Natural killer cell (primary cell): ENCODE data around the gene CD276. TPM values are rescaled to one million over a fixed set of nuclear protein-coding genes. Genes with fewer than 3 reads are reported as not detected.

Experiments used
- ATAC-seq, 3 donors: fragments of 150-1000 bp in 2 of 3; fragments of 200-7000 bp in 1 of 3; cut with Tn5 transposase; 1 replicate in 1 of 3; 2 replicates in 2 of 3; pipeline ENCODE4 v1.10.0; 2021; ENCODE audit warnings: mild to moderate bottlenecking in 2 of 3, moderate library complexity in 2 of 3
- DNase-seq, 2 donors: peaks; one replicate each; pipeline versions ENCODE4 v3.0.0 to v3.0.0-alpha.2; 2013 to 2021; ENCODE audit warnings: mixed read lengths in 1 of 2
- H3K27ac ChIP-seq: one replicate; pipeline ENCODE4 v1.5.1; 2013; ENCODE audit warnings: mild to moderate bottlenecking, low read length
- H3K27me3 ChIP-seq: one replicate; pipeline ENCODE4 v1.6.1; 2013; ENCODE audit warnings: low read length; ENCODE audit not compliant: control insufficient read depth, insufficient read depth
- H3K36me3 ChIP-seq: one replicate; pipeline ENCODE4 v1.6.1; 2013; ENCODE audit warnings: low read length; ENCODE audit not compliant: control insufficient read depth, insufficient read depth
- H3K4me1 ChIP-seq: one replicate; pipeline ENCODE4 v1.6.1; 2013; ENCODE audit warnings: low read length; ENCODE audit not compliant: control insufficient read depth, insufficient read depth
- H3K4me3 ChIP-seq: one replicate; pipeline ENCODE4 v1.5.1; 2013; ENCODE audit warnings: low read length
- H3K9me3 ChIP-seq: one replicate; pipeline ENCODE4 v1.6.1; 2013; ENCODE audit warnings: low read length; ENCODE audit not compliant: control insufficient read depth, insufficient read depth
- H3K27ac Mint-ChIP-seq, 2 donors: one replicate each; pipeline ENCODE4 v1.8.0; 2022; ENCODE audit warnings: mild to moderate bottlenecking in 2 of 2, mixed read lengths in 2 of 2, moderate library complexity in 1 of 2
- H3K27me3 Mint-ChIP-seq, 2 donors: one replicate each; pipeline ENCODE4 v1.8.0; 2022; ENCODE audit warnings: low read depth in 2 of 2, mixed read lengths in 2 of 2
- H3K36me3 Mint-ChIP-seq: one replicate; pipeline ENCODE4 v1.8.0; 2022; ENCODE audit warnings: mixed read lengths
- H3K4me1 Mint-ChIP-seq, 2 donors: one replicate each; pipeline ENCODE4 v1.8.0; 2022; ENCODE audit warnings: mixed read lengths in 2 of 2
- H3K4me3 Mint-ChIP-seq: one replicate; pipeline ENCODE4 v1.8.0; 2022; ENCODE audit warnings: mild to moderate bottlenecking, moderate library complexity, mixed read lengths
- H3K9me3 Mint-ChIP-seq, 2 donors: one replicate each; pipeline ENCODE4 v1.8.0; 2022; ENCODE audit warnings: mixed read lengths in 2 of 2
- CTCF ChIP-seq: fragments of 200-600 bp; IDR thresholded peaks from one replicate; pipeline ENCODE4 v1.8.0; 2022; ENCODE audit warnings: antibody characterized with exemption
- WGBS: methylation state at CpG from one replicate; pipeline ENCODE4 v1.1.7; 2013; ENCODE audit warnings: missing lambda C conversion rate; ENCODE audit not compliant: insufficient coverage; 5-methylcytosine and 5-hydroxymethylcytosine counted together
- intact Hi-C: fragments of 100-400 bp; cut with micrococcal nuclease; formaldehyde crosslinking; loops from one replicate; pipeline ENCODE4 v1.14.2; 2022
- total RNA-seq, 4 donors: library from RNA; stranded (reverse); fragments of 120-200 nt in 1 of 4; gene quantifications; one replicate each; pipeline versions ENCODE4 v1.2.3 to v1.2.4, GENCODE V29; 2013 to 2022

Gene CD276
- total RNA-seq, 3 donors from 2014 or later (not counting 1 experiment from before 2014, with no cell fraction given): not detected

DNA sequence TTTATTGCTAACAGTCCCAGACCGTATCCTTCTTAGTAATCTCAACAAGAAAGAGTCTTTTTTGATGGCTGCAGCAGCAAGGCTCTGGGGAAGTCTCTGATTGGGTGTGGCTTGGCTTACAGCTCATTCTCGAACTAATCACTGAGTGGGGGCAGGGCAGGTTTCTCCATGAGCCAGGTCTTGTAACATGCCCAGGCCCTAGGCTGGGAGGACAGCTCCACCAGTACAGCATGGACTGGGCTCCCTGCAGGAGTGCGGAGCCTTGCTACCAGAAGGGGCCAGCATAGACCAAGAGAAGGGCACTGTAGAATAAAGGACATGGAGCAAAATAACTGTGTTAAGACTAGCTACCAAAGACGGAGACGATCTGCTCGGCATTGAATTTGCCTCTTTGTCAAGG lies 7.2 kb downstream of the CD276 start:
- Histone ChIP-seq H3K36me3 (no peaks in the 10 kb centered on the region), H3K27ac (no peak overlapping the region), H3K4me3 (no peak overlapping the region), H3K9me3 (no peaks in the 10 kb centered on the region), H3K4me1 (peaks cover 1% of the 10 kb centered on the region), H3K27me3 (peaks cover 17% of the 10 kb centered on the region)
- no peaks in the 10 kb centered on the region for H3K36me3 Mint-ChIP-seq
- WGBS: 83% methylated on average over 6 of the region's 6 CpGs
- H3K4me3 Mint-ChIP-seq: no peak overlapping the region
- no peak for ATAC-seq
- no peak for TF ChIP-seq CTCF
- intact Hi-C loops: no loop called here
- no peaks in the 10 kb centered on the region for H3K9me3 Mint-ChIP-seq
- no peak overlapping the region for H3K27ac Mint-ChIP-seq
- peaks cover 23 to 41% of the 10 kb centered on the region in 2 donors for H3K27me3 Mint-ChIP-seq
- H3K4me1 Mint-ChIP-seq: peaks cover 1 to 2% of the 10 kb centered on the region in 2 donors
- DNase-seq: no peak

GRCh38 chr15:73694419-73694818 lies 10.2 kb downstream of the CD276 start:
- no peaks in the 10 kb centered on the region for H3K36me3 Mint-ChIP-seq
- Histone ChIP-seq H3K27ac (no peak overlapping the region), H3K9me3 (no peaks in the 10 kb centered on the region), H3K27me3 (peaks cover 18% of the 10 kb centered on the region), H3K36me3 (no peaks in the 10 kb centered on the region), H3K4me3 (no peak overlapping the region), H3K4me1 (peaks cover 13% of the 10 kb centered on the region)
- TF ChIP-seq CTCF: no peak
- H3K4me1 Mint-ChIP-seq: peaks cover 11 to 18% of the 10 kb centered on the region in 2 donors
- H3K9me3 Mint-ChIP-seq: no peaks in the 10 kb centered on the region
- intact Hi-C loops: no loop called here
- 61% methylated on average over 3 of the region's 5 CpGs for WGBS
- no peak overlapping the region for H3K4me3 Mint-ChIP-seq
- peaks cover 37 to 57% of the 10 kb centered on the region in 2 donors for H3K27me3 Mint-ChIP-seq
- ATAC-seq: no peak
- DNase-seq: no peak
- H3K27ac Mint-ChIP-seq: no peak overlapping the region

DNA sequence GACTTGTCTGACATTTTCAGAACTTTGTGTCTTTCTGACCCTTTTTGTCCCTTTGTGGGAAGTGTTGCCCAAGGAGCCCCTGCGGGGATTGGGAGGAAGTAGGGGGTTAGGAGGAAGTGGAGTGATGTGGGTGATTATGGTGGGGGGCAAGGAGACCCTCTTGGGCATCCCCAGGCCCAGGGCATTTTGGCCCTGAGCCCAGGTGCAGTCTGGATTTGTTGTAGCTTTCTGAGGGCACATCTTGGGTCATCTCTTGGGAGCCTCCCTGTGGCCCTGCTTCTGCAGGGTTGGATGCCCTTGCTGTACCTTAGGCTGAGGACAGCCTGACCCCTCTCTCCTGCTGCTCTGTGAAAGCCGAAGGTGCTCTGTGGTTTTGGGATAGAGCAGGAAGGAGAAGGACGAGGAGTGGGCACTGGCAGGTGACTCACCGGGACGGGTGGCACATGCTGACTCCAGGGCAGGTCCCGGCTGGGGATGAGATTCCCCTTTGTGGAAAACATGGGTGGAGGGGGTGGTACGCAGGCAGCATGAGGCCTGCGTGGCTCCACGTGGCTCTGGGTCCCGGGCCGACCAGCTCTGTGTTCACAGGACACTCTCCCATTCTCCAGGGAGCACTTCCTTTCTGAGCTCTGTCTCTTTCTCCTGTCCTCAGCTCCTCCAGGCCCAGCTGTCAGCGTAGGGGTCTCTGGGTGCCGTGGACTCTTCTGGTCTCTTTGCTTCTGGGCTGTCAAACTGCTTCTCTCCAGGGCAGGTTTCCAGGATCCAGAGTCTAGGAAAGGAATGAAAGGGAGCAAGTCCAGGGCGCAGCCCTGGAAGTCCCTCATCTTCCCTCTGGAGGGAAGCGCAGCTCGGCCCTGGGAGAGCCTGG lies 11.8 kb downstream of the CD276 start:
- Mint-ChIP-seq H3K4me3 (no peak overlapping the region), H3K9me3 (no peaks in the 10 kb centered on the region), H3K36me3 (no peaks in the 10 kb centered on the region), H3K27me3 (peaks cover 45 to 65% of the 10 kb centered on the region in 2 donors), H3K27ac (peak overlapping the region in 1 of 2 donors; percentile 76), H3K4me1 (peaks cover 11 to 22% of the 10 kb centered on the region in 2 donors)
- no peaks in the 10 kb centered on the region for H3K9me3 ChIP-seq
- 65% methylated on average over 16 of the region's 16 CpGs for WGBS
- H3K36me3 ChIP-seq: no peaks in the 10 kb centered on the region
- no peak overlapping the region for H3K4me3 ChIP-seq
- no peak overlapping the region for H3K27ac ChIP-seq
- peaks cover 21% of the 10 kb centered on the region for H3K27me3 ChIP-seq
- ATAC-seq (no peak), DNase-seq (no peak)
- H3K4me1 ChIP-seq: peaks cover 13% of the 10 kb centered on the region
- intact Hi-C loops: no loop called here
- TF ChIP-seq CTCF: no peak
